CD4-positive, alpha-beta T cell (primary cell): ENCODE data around the gene AK9. TPM values are rescaled to one million over a fixed set of nuclear protein-coding genes. Genes with fewer than 3 reads are reported as not detected.

Experiments
- ATAC-seq: fragments of 200-7000 bp; cut with Tn5 transposase; one replicate; pipeline ENCODE4 v1.10.0; 2022; ENCODE audit warnings: mild to moderate bottlenecking; ENCODE audit not compliant: poor library complexity
- CTCF ChIA-PET: fragments of 350-600 bp; sonication (Branson Sonifier 250); formaldehyde crosslinking; loops from one replicate; lab custom pipeline; 2021; ENCODE audit warnings: antibody characterized with exemption, inconsistent platforms; lab: Charles Lee
- POLR2A ChIA-PET: fragments of 350-600 bp; sonication (Branson Sonifier 250); formaldehyde crosslinking; loops from one replicate; lab custom pipeline; 2021; ENCODE audit warnings: antibody characterized with exemption, inconsistent platforms; lab: Charles Lee
- DNase-seq, 14 experiments: peaks; one replicate each; pipeline ENCODE4 v3.0.0-alpha.2; 2013 to 2020; ENCODE audit warnings: mixed read lengths in 2 of 14
- H3K27ac ChIP-seq, 2 donors: one replicate each; pipeline versions ENCODE4 v1.5.1 to v1.7.0; 2013; ENCODE audit warnings: low read length in 2 of 2, low read depth in 1 of 2, mild to moderate bottlenecking in 1 of 2
- H3K27me3 ChIP-seq, 2 experiments: 1 replicate in 1 of 2; 2 replicates in 1 of 2; pipeline versions ENCODE4 v1.6.1 to v1.7.0; 2013; ENCODE audit warnings: low read length in 2 of 2, control low read depth in 1 of 2, mild to moderate bottlenecking in 1 of 2, moderate library complexity in 1 of 2; ENCODE audit not compliant: insufficient read depth in 2 of 2, control insufficient read depth in 1 of 2
- H3K36me3 ChIP-seq: one replicate; pipeline ENCODE4 v1.6.1; 2013; ENCODE audit warnings: low read length, control low read depth; ENCODE audit not compliant: insufficient read depth
- H3K4me1 ChIP-seq: one replicate; pipeline ENCODE4 v1.6.1; 2013; ENCODE audit warnings: low read length, control low read depth; ENCODE audit not compliant: insufficient read depth
- H3K4me3 ChIP-seq: one replicate; pipeline ENCODE4 v1.5.1; 2013; ENCODE audit warnings: mild to moderate bottlenecking, low read length, moderate library complexity
- H3K9me3 ChIP-seq, 2 experiments: 1 replicate in 1 of 2; 2 replicates in 1 of 2; pipeline versions ENCODE4 v1.6.1 to v1.7.0; 2013; ENCODE audit warnings: low read length in 2 of 2, mild to moderate bottlenecking in 2 of 2, control low read depth in 1 of 2, moderate library complexity in 1 of 2; ENCODE audit not compliant: control insufficient read depth in 1 of 2, insufficient read depth in 1 of 2
- H3K27ac Mint-ChIP-seq: one replicate; pipeline ENCODE4 v1.8.0; 2020; ENCODE audit warnings: mixed read lengths
- H3K27me3 Mint-ChIP-seq: one replicate; pipeline ENCODE4 v1.8.0; 2021; ENCODE audit warnings: mixed read lengths
- H3K36me3 Mint-ChIP-seq: one replicate; pipeline ENCODE4 v1.8.0; 2021; ENCODE audit warnings: low read depth, mixed read lengths
- H3K4me1 Mint-ChIP-seq: one replicate; pipeline ENCODE4 v1.8.0; 2021; ENCODE audit warnings: low read depth, mixed read lengths
- H3K4me3 Mint-ChIP-seq: one replicate; pipeline ENCODE4 v1.8.0; 2020; ENCODE audit warnings: mild to moderate bottlenecking, mixed read lengths
- H3K9me3 Mint-ChIP-seq: one replicate; pipeline ENCODE4 v1.8.0; 2020; ENCODE audit warnings: mixed read lengths
- CTCF ChIP-seq: fragments of 200-600 bp; IDR thresholded peaks from one replicate; pipeline ENCODE4 v1.8.0; 2022; ENCODE audit warnings: antibody characterized with exemption, mild to moderate bottlenecking
- intact Hi-C, 2 experiments: fragments of 100-400 bp; cut with DNase I in 1 of 2; cut with micrococcal nuclease in 1 of 2; formaldehyde crosslinking; loops; one replicate each; pipeline versions ENCODE4 v1.15.1 to v1.9.0; 2023 to 2025; cut with DNase I, micrococcal nuclease
- total RNA-seq, 174 experiments: library from RNA in 2 of 174; stranded (reverse) in 2 of 174; gene quantifications; one replicate each; pipeline ENCODE4 v1.2.3 and lab custom pipeline; 2021 to 2026

Gene AK9
- total RNA-seq, 2 experiments from 2014 or later: 5.3 to 6.6 TPM

- DNase-seq (peak; percentile 45 to 92 (median 70)), ATAC-seq (peak; percentile 58)
- Mint-ChIP-seq H3K4me1 (peaks cover 67% of the 10 kb centered on the region), H3K36me3 (peaks cover 29% of the 10 kb centered on the region), H3K27ac (peak within 1 kb of the TSS; percentile 95), H3K4me3 (peak within 1 kb of the TSS; percentile 99), H3K27me3 (no peaks in the 10 kb centered on the region), H3K9me3 (no peaks in the 10 kb centered on the region)
- Histone ChIP-seq H3K27ac (peak within 1 kb of the TSS; percentile 91 to 94), H3K4me3 (peak within 1 kb of the TSS; percentile 97), H3K9me3 (no peaks in the 10 kb centered on the region), H3K27me3 (no peaks in the 10 kb centered on the region), H3K36me3 (peaks cover 19% of the 10 kb centered on the region), H3K4me1 (peaks cover 75% of the 10 kb centered on the region)
- CTCF ChIA-PET: interaction anchor here (0.6 to 5.8 kb wide), 6 partner anchors 8 to 73 kb away, joined by 3 to 42 read pairs (median 3); partner anchors contain the start of genes CD164, PPIL6 and SMPD2
- intact Hi-C loops: loop anchor here (1.0 to 10.0 kb wide), 5 partner anchors 27 to 1629 kb away; partner anchors contain the start of genes ZBTB24 (in 2 of the 2), AK9 (in 1 of the 2), CD164 (in 1 of the 2) and FIG4 (in 1 of the 2)
- TF ChIP-seq CTCF: no peak
- POLR2A ChIA-PET: interaction anchor here (0.6 to 9.5 kb wide), 10 partner anchors 9 to 897 kb away, joined by 3 to 137 read pairs (median 8); partner anchors contain the start of genes CD164, PPIL6, SESN1 and SMPD2
Measured at GRCh38 chr6:109455437-109456110, 235.4 kb downstream of the AK9 start, which contains the start of gene MICAL1. MICAL1 (minus strand) TSS chr6:109455772; CDS start chr6:109454196, 1,576 bp downstream.

- ChIA-PET POLR2A (interaction anchor here (0.6 to 9.5 kb wide), 12 partner anchors 9 to 896 kb away, joined by 3 to 137 read pairs (median 6); partner anchors contain the start of genes CD164, PPIL6, SESN1 and SMPD2), CTCF (interaction anchor here (1.2 to 5.8 kb wide), 5 partner anchors 9 to 72 kb away, joined by 3 to 42 read pairs (median 4); partner anchors contain the start of genes CD164, PPIL6 and SMPD2)
- peaks cover 37% of the 10 kb centered on the region for H3K36me3 Mint-ChIP-seq
- H3K9me3 ChIP-seq: no peaks in the 10 kb centered on the region
- peak overlapping the region; percentile 97 for H3K4me3 ChIP-seq
- peak overlapping the region; percentile 95 for H3K27ac Mint-ChIP-seq
- H3K4me1 ChIP-seq: peaks cover 83% of the 10 kb centered on the region
- H3K36me3 ChIP-seq: peaks cover 19% of the 10 kb centered on the region
- no peaks in the 10 kb centered on the region for H3K9me3 Mint-ChIP-seq
- H3K4me1 Mint-ChIP-seq: peaks cover 73% of the 10 kb centered on the region
- ATAC-seq (peak; percentile 69), DNase-seq (peak; percentile 51 to 92 (median 70))
- no peak for TF ChIP-seq CTCF
- intact Hi-C loops: loop anchor here (1.0 to 10.0 kb wide), 7 partner anchors 13 to 1630 kb away; partner anchors contain the start of genes CD164 (in 2 of the 2), ZBTB24 (in 2 of the 2), AK9 (in 1 of the 2) and FIG4 (in 1 of the 2)
- no peaks in the 10 kb centered on the region for H3K27me3 Mint-ChIP-seq
- H3K4me3 Mint-ChIP-seq: peak overlapping the region; percentile 99
- no peaks in the 10 kb centered on the region for H3K27me3 ChIP-seq
- H3K27ac ChIP-seq: peak overlapping the region; percentile 91 to 94
Measured at GRCh38 chr6:109454496-109455436, 236.2 kb downstream of the AK9 start.
